Endothelial cell of umbilical vein (primary cell): ENCODE data around the gene DDR1. TPM values are rescaled to one million over a fixed set of nuclear protein-coding genes. Genes with fewer than 3 reads are reported as not detected.

ENCODE experiments used
- BruUV-seq: library from RNA; stranded (reverse); fragments of 400-500 nt; replicated peaks from 2 replicates; lab custom pipeline; 2021; lab: Mats Ljungman, UMichigan
- CTCF ChIA-PET: fragments of 300-600, 350-600 bp; sonication (Branson Sonifier 250); formaldehyde crosslinking; loops from one replicate; lab custom pipeline; 2021; ENCODE audit warnings: antibody characterized with exemption, inconsistent platforms; lab: Charles Lee
- POLR2A ChIA-PET: fragments of 300-600, 350-600 bp; sonication (Branson Sonifier 250); formaldehyde crosslinking; loops from one replicate; lab custom pipeline; 2021; ENCODE audit warnings: antibody characterized with exemption, inconsistent platforms; lab: Charles Lee
- DNase-seq: peaks from one replicate; pipeline ENCODE4 v3.0.0-alpha.2; 2011; ENCODE audit warnings: low read depth, low spot score
- FAIRE-seq: peaks from 2 replicates; lab custom pipeline; 2011; peaks lifted over from hg19 to GRCh38; lab: Jason Lieb, UNC
- H2AFZ ChIP-seq: 2 replicates; pipeline ENCODE4 v1.6.0; 2012; ENCODE audit warnings: low read depth, low read length, control low read depth, inconsistent platforms
- H3K27ac ChIP-seq: 2 replicates; pipeline ENCODE4 v1.5.1; 2011; ENCODE audit warnings: low read depth, mild to moderate bottlenecking, control low read depth, low read length, moderate library complexity; ENCODE audit not compliant: insufficient read depth
- H3K27me3 ChIP-seq, 2 experiments: 2 replicates each; pipeline versions ENCODE4 v1.6.0 to v1.6.1; 2011; ENCODE audit warnings: low read length in 2 of 2, mixed read lengths in 1 of 2; ENCODE audit not compliant: control insufficient read depth in 2 of 2, insufficient read depth in 2 of 2
- H3K36me3 ChIP-seq, 2 experiments: 2 replicates in 1 of 2; 3 replicates in 1 of 2; pipeline ENCODE4 v1.5.1; 2011; ENCODE audit warnings: low read length in 2 of 2, mild to moderate bottlenecking in 1 of 2, moderate library complexity in 1 of 2; ENCODE audit not compliant: control insufficient read depth in 2 of 2, insufficient read depth in 2 of 2; ENCODE audit errors: extremely low read depth in 1 of 2
- H3K4me1 ChIP-seq: 3 replicates; pipeline ENCODE4 v1.5.1; 2011; ENCODE audit warnings: mild to moderate bottlenecking, low read length; ENCODE audit not compliant: control insufficient read depth, insufficient read depth; ENCODE audit errors: extremely low read depth
- H3K4me2 ChIP-seq: 2 replicates; pipeline ENCODE4 v1.6.1; 2011; ENCODE audit warnings: low read length, control low read depth, mixed read lengths; ENCODE audit not compliant: insufficient read depth
- H3K4me3 ChIP-seq, 3 experiments: fragments of 200-600 bp in 1 of 3; sonication (generic), shearing (Covaris generic) in 1 of 3; replicated peaks in 1 of 3; 2 replicates each; pipeline ENCODE4 v1.5.1; 2011 to 2016; ENCODE audit warnings: control low read depth in 3 of 3, low read length in 3 of 3, mild to moderate bottlenecking in 2 of 3, inconsistent platforms in 1 of 3, low read depth in 1 of 3, moderate library complexity in 1 of 3; ENCODE audit not compliant: insufficient read depth in 1 of 3
- H3K79me2 ChIP-seq: 2 replicates; pipeline ENCODE4 v1.6.0; 2012; ENCODE audit warnings: low read length, inconsistent platforms; ENCODE audit not compliant: control insufficient read depth, insufficient read depth
- H3K9ac ChIP-seq: replicated peaks from 2 replicates; pipeline ENCODE3; 2011; ENCODE audit warnings: low read length, control low read depth; ENCODE audit not compliant: insufficient read depth; ENCODE audit errors: extremely low read depth
- H3K9me1 ChIP-seq: replicated peaks from 3 replicates; pipeline ENCODE4 v1.6.0; 2011; ENCODE audit warnings: mild to moderate bottlenecking, low read length; ENCODE audit not compliant: control insufficient read depth, insufficient read depth; ENCODE audit errors: extremely low read depth
- H3K9me3 ChIP-seq: replicated peaks from 2 replicates; pipeline ENCODE4 v1.5.1; 2012; ENCODE audit warnings: low read length, inconsistent platforms; ENCODE audit not compliant: control insufficient read depth, insufficient read depth
- H4K20me1 ChIP-seq: replicated peaks from 2 replicates; pipeline ENCODE3; 2011; ENCODE audit warnings: mild to moderate bottlenecking, low read length; ENCODE audit not compliant: control insufficient read depth, insufficient read depth; ENCODE audit errors: extremely low read depth
- EZH2 ChIP-seq: IDR thresholded peaks from 2 replicates; pipeline ENCODE4 v1.6.1; 2012; ENCODE audit warnings: borderline replicate concordance, low read depth, mild to moderate bottlenecking, moderate library complexity, low read length, inconsistent platforms; ENCODE audit not compliant: severe bottlenecking
- FOS ChIP-seq: IDR thresholded peaks from 2 replicates; pipeline ENCODE4 v1.6.1; 2011; ENCODE audit warnings: mild to moderate bottlenecking, low read length, moderate library complexity, borderline replicate concordance; ENCODE audit not compliant: insufficient read depth
- GATA2 ChIP-seq: IDR thresholded peaks from 2 replicates; pipeline ENCODE4 v1.7.0; 2011; ENCODE audit warnings: low read depth, mild to moderate bottlenecking, moderate library complexity, mixed read lengths, low read length; ENCODE audit not compliant: insufficient read length, insufficient read depth
- JUN ChIP-seq: IDR thresholded peaks from 2 replicates; pipeline ENCODE4 v1.6.1; 2011; ENCODE audit warnings: borderline replicate concordance, low read depth; ENCODE audit not compliant: insufficient read length, insufficient read depth
- MYC ChIP-seq: IDR thresholded peaks from one replicate; pipeline ENCODE4 v1.6.1; 2011; ENCODE audit warnings: mild to moderate bottlenecking, low read depth, low read length
- POLR2A ChIP-seq: IDR thresholded peaks from 2 replicates; pipeline ENCODE4 v1.6.1; 2012; ENCODE audit warnings: low read depth, mild to moderate bottlenecking, control low read depth, low read length
- POLR2AphosphoS5 ChIP-seq: IDR thresholded peaks from 2 replicates; pipeline ENCODE4 v1.6.1; 2012; ENCODE audit warnings: low read depth, mild to moderate bottlenecking, control low read depth, low read length, moderate library complexity; ENCODE audit not compliant: insufficient read depth
- dilution Hi-C: fragments of 300-500 bp; cut with MboI; formaldehyde crosslinking; loops from one replicate; pipeline ENCODE4 v1.15.0; 2019; ENCODE audit warnings: low sequenced_read_pairs; ENCODE audit not compliant: extremely low pct_ligation_motif_present
- intact Hi-C: fragments of 100-400 bp; cut with micrococcal nuclease; formaldehyde crosslinking; loops from one replicate; pipeline ENCODE4 v1.10.0; 2022
- polyA plus RNA-seq, 4 experiments: library from polyadenylated mRNA; depleted of rRNA in 3 of 4; stranded (reverse) in 3 of 4; unstranded in 1 of 4; fragments of >200 nt; gene quantifications; 2 replicates each; pipeline versions ENCODE4 v1.2.1 to v1.2.3, GENCODE V29; 2011 to 2012; ENCODE audit warnings: missing spikeins in 1 of 4
- total RNA-seq: library from RNA; stranded (reverse); gene quantifications from 2 replicates; pipeline ENCODE4 v1.2.3, GENCODE V29; 2021
- TF ChIP-seq, protein P1 (sequence below): IDR thresholded peaks from 2 replicates; pipeline ENCODE4 v1.6.1; 2011; ENCODE audit not compliant: insufficient read depth, insufficient read length
- TF ChIP-seq, protein P2 (sequence below), 2 donors: IDR thresholded peaks; 1 replicate in 1 of 2; 2 replicates in 1 of 2; pipeline ENCODE4 v1.5.1; 2011; ENCODE audit warnings: low read length in 2 of 2, mild to moderate bottlenecking in 2 of 2, moderate library complexity in 2 of 2, control low read depth in 1 of 2, inconsistent platforms in 1 of 2, low read depth in 1 of 2; ENCODE audit not compliant: insufficient read depth in 1 of 2; ENCODE audit errors: extremely low read depth in 1 of 2

DDR1 gene
- total and polyA plus RNA-seq, 2 donors (not counting 3 experiments of a cell fraction or from before 2014, with no cell fraction given) = 8.8 to 22.9 TPM

DNA sequence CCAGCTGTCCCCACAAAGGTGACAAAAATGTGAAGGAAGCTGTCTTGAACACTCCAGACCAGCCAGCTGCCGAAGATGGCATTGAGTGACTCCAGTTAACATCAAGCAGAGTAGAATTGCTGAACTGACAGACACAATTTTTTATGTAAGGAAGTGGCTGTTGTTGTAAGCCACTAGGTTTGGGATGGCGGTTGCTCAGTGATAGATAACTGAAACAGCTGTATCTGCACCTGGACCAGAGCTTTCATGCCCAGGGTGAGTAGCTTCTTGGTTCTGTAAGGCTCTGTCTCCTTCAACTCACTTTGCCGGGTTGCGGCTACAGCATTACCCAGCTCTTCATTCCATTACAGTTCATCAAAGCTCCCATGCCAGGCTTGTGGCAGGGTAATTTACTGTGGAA lies 49.7 kb upstream of the DDR1 start:
- TF ChIP-seq, protein P1, sequence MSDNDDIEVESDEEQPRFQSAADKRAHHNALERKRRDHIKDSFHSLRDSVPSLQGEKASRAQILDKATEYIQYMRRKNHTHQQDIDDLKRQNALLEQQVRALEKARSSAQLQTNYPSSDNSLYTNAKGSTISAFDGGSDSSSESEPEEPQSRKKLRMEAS = no peak
- TF ChIP-seq, protein P2, sequence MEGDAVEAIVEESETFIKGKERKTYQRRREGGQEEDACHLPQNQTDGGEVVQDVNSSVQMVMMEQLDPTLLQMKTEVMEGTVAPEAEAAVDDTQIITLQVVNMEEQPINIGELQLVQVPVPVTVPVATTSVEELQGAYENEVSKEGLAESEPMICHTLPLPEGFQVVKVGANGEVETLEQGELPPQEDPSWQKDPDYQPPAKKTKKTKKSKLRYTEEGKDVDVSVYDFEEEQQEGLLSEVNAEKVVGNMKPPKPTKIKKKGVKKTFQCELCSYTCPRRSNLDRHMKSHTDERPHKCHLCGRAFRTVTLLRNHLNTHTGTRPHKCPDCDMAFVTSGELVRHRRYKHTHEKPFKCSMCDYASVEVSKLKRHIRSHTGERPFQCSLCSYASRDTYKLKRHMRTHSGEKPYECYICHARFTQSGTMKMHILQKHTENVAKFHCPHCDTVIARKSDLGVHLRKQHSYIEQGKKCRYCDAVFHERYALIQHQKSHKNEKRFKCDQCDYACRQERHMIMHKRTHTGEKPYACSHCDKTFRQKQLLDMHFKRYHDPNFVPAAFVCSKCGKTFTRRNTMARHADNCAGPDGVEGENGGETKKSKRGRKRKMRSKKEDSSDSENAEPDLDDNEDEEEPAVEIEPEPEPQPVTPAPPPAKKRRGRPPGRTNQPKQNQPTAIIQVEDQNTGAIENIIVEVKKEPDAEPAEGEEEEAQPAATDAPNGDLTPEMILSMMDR (IDR thresholded peaks at IDR 0.05; ENCODE audit: extremely low read depth in 1 of 2, insufficient read depth in 1 of 2, low read depth in 1 of 2, low read length in 2 of 2) = no peak
- TF ChIP-seq MYC (no peak), EZH2 (no peak), GATA2 (no peak), POLR2A (no peak), POLR2AphosphoS5 (no peak), JUN (no peak), FOS (no peak)
- DNase-seq (no peak), FAIRE-seq (no peak)
- no peaks in the 10 kb centered on the region for H3K36me3 ChIP-seq
- H3K4me1 ChIP-seq = peaks cover 5% of the 10 kb centered on the region
- ChIA-PET CTCF (interaction anchor here (1.3 to 5.3 kb wide), 4 partner anchors 78 to 253 kb away, joined by 3 to 28 read pairs (median 6); no protein-coding TSS in a partner anchor), POLR2A (interaction anchor here (0.6 kb wide), 1 partner anchor 22 kb away, joined by 3 read pairs; no protein-coding TSS in a partner anchor)
- intact Hi-C loops (loop anchor here (5.0 kb wide), 1 partner anchor 358 kb away; no protein-coding TSS in a partner anchor), dilution Hi-C loops (no loop called here)
- no peak overlapping the region for H2AFZ ChIP-seq
- H3K27ac ChIP-seq = no peak overlapping the region
- no peak overlapping the region for H3K4me2 ChIP-seq
- H3K9me1 ChIP-seq = no peaks in the 10 kb centered on the region
- no peaks in the 10 kb centered on the region for H3K79me2 ChIP-seq
- H3K9ac ChIP-seq = no peak overlapping the region
- no TSS peak for BruUV-seq
- no peaks in the 10 kb centered on the region for H4K20me1 ChIP-seq
- H3K4me3 ChIP-seq = no peak overlapping the region
- no peaks in the 10 kb centered on the region for H3K9me3 ChIP-seq
- H3K27me3 ChIP-seq = peaks cover 0 to 7% of the 10 kb centered on the region in 2 experiments
